IPS-NIHi7 (cell line): ENCODE results near the gene AGAP6.
"Not testable (repeated sequence)": the region's sequence is repeated elsewhere in the genome, so short reads cannot be mapped to it uniquely, and the experiment has no call there.

Source experiments
- DNase-seq: peaks from one replicate; pipeline ENCODE4 v3.0.0; 2012; ENCODE audit warnings: mixed read lengths; ENCODE audit errors: extremely low spot score

Gene AGAP6

GRCh38 chr10:49988376-49988775 is at the start of gene AGAP6:
Gene AGAP6 (plus strand): TSS chr10:49988406. CDS start chr10:49988716, 310 bp downstream.
- DNase-seq = not testable (repeated sequence)

- DNase-seq = peak; percentile 54
Measured at GRCh38 chr10:49941447-49942338, 46.5 kb upstream of the AGAP6 start, which contains the start of the genes PARG and TIMM23B. Gene PARG (minus strand): TSS chr10:49942027. CDS start chr10:49941725, 302 bp downstream. Gene TIMM23B (plus strand): TSS chr10:49942053. CDS start chr10:49942195, 142 bp downstream.

GRCh38 chr10:49942339-49942705 is 45.9 kb upstream of the AGAP6 start:
- not testable (repeated sequence) for DNase-seq

- DNase-seq = not testable (repeated sequence)
Measured at GRCh38 chr10:49943607-49944006, 44.6 kb upstream of the AGAP6 start.

GRCh38 chr10:49948142-49948541 is 40.1 kb upstream of the AGAP6 start:
- DNase-seq = not testable (repeated sequence)

- not testable (repeated sequence) for DNase-seq
Measured at GRCh38 chr10:49948737-49949136, 39.5 kb upstream of the AGAP6 start.

- not testable (repeated sequence) for DNase-seq
Measured at GRCh38 chr10:49952006-49952405, 36.2 kb upstream of the AGAP6 start.

GRCh38 chr10:49953122-49953521 is 35.1 kb upstream of the AGAP6 start:
- not testable (repeated sequence) for DNase-seq

- DNase-seq = not testable (repeated sequence)
Measured at GRCh38 chr10:49970331-49970857, 17.8 kb upstream of the AGAP6 start.

GRCh38 chr10:49971466-49971865 is 16.7 kb upstream of the AGAP6 start:
- not testable (repeated sequence) for DNase-seq

GRCh38 chr10:49972094-49972493 is 16.1 kb upstream of the AGAP6 start:
- DNase-seq = not testable (repeated sequence)

GRCh38 chr10:49977756-49978155 is 10.4 kb upstream of the AGAP6 start:
- not testable (repeated sequence) for DNase-seq

- not testable (repeated sequence) for DNase-seq
Measured at GRCh38 chr10:49987207-49987606, 999 bp upstream of the AGAP6 start.

GRCh38 chr10:49995321-49995720 is 7.1 kb downstream of the AGAP6 start:
- not testable (repeated sequence) for DNase-seq

GRCh38 chr10:50014024-50014423 is 25.8 kb downstream of the AGAP6 start:
- DNase-seq = not testable (repeated sequence)

- not testable (repeated sequence) for DNase-seq
Measured at GRCh38 chr10:50015596-50016220, 27.5 kb downstream of the AGAP6 start.

GRCh38 chr10:50016926-50017325 is 28.7 kb downstream of the AGAP6 start:
- DNase-seq = not testable (repeated sequence)

GRCh38 chr10:50017646-50018045 is 29.4 kb downstream of the AGAP6 start:
- DNase-seq = not testable (repeated sequence)

GRCh38 chr10:50019279-50019678 is 31.1 kb downstream of the AGAP6 start:
- peak; percentile 0 for DNase-seq

GRCh38 chr10:50020451-50021024 is 32.3 kb downstream of the AGAP6 start:
- not testable (repeated sequence) for DNase-seq

- DNase-seq = no peak
Measured at GRCh38 chr10:50021646-50022045, 33.4 kb downstream of the AGAP6 start.
